Measurements from ENCODE around the gene SHISAL2B. TPM values are rescaled to one million over a fixed set of nuclear protein-coding genes. Genes with fewer than 3 reads are reported as not detected.
"Not testable (repeated sequence)": the region's sequence is repeated elsewhere in the genome, so short reads cannot be mapped to it uniquely, and the experiment has no call there.

SHISAL2B gene
- total RNA-seq, 4 donors from 2014 or later: not detected

DNA sequence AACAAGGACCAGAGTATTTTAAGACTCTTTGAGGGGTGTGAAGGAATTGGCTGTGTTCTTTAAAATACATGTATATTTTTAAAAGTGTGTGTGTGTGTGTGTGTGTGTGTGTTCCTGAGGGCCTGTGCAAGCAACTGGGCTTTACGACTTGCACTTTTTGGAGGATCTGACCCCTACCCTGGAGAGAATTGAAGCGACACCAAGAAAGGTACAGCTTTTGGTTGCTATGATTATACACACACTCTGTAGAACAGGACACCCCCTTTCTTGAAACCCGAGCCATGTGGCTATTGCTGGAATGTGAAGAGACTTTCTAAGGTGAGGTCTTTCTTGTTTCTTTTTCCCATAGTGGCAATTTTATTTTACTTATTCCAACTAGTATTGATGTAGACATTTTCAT is 988 bp downstream of the SHISAL2B start:
- H3K27me3 ChIP-seq: peaks cover 22% of the 10 kb centered on the region
- no peak overlapping the region for H3K27ac ChIP-seq
- H3K9me3 ChIP-seq: no peaks in the 10 kb centered on the region
- TF ChIP-seq POLR2AphosphoS5 (IDR thresholded peaks at IDR 0.05) (no peak), EP300 (IDR thresholded peaks at IDR 0.05) (no peak), POLR2A (IDR thresholded peaks at IDR 0.05) (no peak)
- TF ChIP-seq, protein P1, sequence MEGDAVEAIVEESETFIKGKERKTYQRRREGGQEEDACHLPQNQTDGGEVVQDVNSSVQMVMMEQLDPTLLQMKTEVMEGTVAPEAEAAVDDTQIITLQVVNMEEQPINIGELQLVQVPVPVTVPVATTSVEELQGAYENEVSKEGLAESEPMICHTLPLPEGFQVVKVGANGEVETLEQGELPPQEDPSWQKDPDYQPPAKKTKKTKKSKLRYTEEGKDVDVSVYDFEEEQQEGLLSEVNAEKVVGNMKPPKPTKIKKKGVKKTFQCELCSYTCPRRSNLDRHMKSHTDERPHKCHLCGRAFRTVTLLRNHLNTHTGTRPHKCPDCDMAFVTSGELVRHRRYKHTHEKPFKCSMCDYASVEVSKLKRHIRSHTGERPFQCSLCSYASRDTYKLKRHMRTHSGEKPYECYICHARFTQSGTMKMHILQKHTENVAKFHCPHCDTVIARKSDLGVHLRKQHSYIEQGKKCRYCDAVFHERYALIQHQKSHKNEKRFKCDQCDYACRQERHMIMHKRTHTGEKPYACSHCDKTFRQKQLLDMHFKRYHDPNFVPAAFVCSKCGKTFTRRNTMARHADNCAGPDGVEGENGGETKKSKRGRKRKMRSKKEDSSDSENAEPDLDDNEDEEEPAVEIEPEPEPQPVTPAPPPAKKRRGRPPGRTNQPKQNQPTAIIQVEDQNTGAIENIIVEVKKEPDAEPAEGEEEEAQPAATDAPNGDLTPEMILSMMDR (IDR thresholded peaks at IDR 0.05): no peak
- no peaks in the 10 kb centered on the region for H3K36me3 ChIP-seq
- H3K4me3 ChIP-seq: no peak overlapping the region
- 41% methylated on average over 3 of the region's 3 CpGs for WGBS
- peaks cover 10% of the 10 kb centered on the region for H3K4me1 ChIP-seq
- no peak for DNase-seq (ENCODE audit: low spot score in 2 of 2)

GRCh38 chr5:64693636-64694035 is 3.3 kb downstream of the SHISAL2B start:
- H3K9me3 ChIP-seq: peaks cover 3% of the 10 kb centered on the region

DNA sequence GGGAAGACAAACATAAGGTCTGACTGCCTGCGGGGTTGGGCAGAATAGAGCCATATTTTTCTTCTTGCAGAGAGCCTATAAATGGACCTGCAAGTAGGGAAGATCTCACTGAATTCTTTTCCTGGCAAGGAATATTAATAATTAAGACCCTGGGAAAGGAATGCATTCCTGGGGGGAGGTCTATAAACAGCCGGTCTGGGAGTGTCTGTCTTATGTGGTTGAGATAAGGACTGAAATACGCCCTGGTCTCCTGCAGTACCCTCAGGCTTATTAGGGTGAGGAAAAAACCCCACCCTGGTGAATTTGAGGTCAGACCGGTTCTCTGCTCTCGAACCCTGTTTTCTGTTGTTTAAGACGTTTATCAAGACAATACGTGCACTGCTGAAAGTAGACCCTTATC is 6.1 kb downstream of the SHISAL2B start:
- not testable (repeated sequence) for H3K4me1 ChIP-seq; H3K36me3 ChIP-seq; H3K27me3 ChIP-seq; H3K4me3 ChIP-seq; DNase-seq (ENCODE audit: low spot score in 2 of 2); H3K9me3 ChIP-seq; H3K27ac ChIP-seq
- WGBS: 93% methylated on average over 7 of the region's 7 CpGs

More at GRCh38 chr5:64693636-64694035, 3.3 kb downstream of the SHISAL2B start:
- no peak for DNase-seq (ENCODE audit: low spot score in 2 of 2)
- 64% methylated on average over 2 of the region's 2 CpGs for WGBS
- Histone ChIP-seq H3K27ac (no peak overlapping the region), H3K4me3 (no peak overlapping the region), H3K27me3 (peaks cover 22% of the 10 kb centered on the region), H3K36me3 (no peaks in the 10 kb centered on the region), H3K4me1 (peaks cover 10% of the 10 kb centered on the region)
- TF ChIP-seq, protein P1 (IDR thresholded peaks at IDR 0.05): no peak
- TF ChIP-seq POLR2AphosphoS5 (IDR thresholded peaks at IDR 0.05) (no peak), EP300 (IDR thresholded peaks at IDR 0.05) (no peak), POLR2A (IDR thresholded peaks at IDR 0.05) (no peak)

DNA sequence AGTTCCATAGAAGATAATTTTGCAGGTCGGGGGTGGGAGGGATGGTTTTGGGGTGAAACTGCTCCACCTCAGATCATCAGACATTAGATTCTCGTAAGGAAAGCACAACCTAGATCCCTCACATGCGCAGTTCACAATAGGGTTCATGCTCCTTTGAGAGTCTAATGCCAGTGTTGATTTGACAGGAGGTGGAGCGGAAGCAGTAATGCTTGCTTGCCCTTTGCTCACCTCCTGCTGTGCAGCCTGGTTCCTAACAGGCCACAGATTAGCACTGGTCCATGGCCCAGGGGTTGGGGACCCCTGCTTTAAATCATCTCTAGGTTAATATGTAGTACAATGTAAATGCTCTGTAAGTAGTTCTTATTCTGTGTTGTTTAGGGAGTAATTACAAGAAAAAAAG is 10.5 kb downstream of the SHISAL2B start:
- H3K4me1 ChIP-seq: no peaks in the 10 kb centered on the region
- H3K27me3 ChIP-seq: no peaks in the 10 kb centered on the region
- peaks cover 3% of the 10 kb centered on the region for H3K9me3 ChIP-seq
- WGBS: 90% methylated on average over 4 of the region's 4 CpGs
- no peak for DNase-seq (ENCODE audit: low spot score in 2 of 2)
- TF ChIP-seq, protein P1 (IDR thresholded peaks at IDR 0.05): no peak
- TF ChIP-seq POLR2A (IDR thresholded peaks at IDR 0.05) (no peak), EP300 (IDR thresholded peaks at IDR 0.05) (no peak), POLR2AphosphoS5 (IDR thresholded peaks at IDR 0.05) (no peak)
- no peak overlapping the region for H3K4me3 ChIP-seq
- no peaks in the 10 kb centered on the region for H3K36me3 ChIP-seq
- no peak overlapping the region for H3K27ac ChIP-seq

DNA sequence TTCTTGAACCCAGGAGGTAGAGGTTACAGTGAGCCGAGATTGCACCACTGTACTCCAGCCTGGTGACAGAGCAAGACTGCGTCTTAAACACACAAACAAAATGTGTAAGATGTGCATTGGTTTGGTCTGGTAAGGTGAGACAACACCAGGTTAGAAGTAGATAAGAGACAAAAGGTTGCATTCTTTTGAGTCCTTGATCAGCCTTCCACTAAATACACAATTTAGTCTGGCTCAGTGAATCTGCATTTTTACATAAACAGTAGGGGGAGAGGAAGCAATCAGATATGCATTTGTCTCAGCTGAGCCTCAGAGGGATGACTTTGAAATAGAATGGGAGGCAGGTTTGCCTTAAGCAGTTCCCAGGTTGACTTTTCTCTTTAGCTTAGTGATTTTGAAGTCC is 15.8 kb downstream of the SHISAL2B start:
- 26% methylated on average over 2 of the region's 2 CpGs for WGBS
- not testable (repeated sequence) for H3K4me3 ChIP-seq; H3K9me3 ChIP-seq; H3K4me1 ChIP-seq; H3K36me3 ChIP-seq; H3K27ac ChIP-seq; DNase-seq (ENCODE audit: low spot score in 2 of 2); H3K27me3 ChIP-seq

- DNase-seq (ENCODE audit: low spot score in 2 of 2): no peak
- no peaks in the 10 kb centered on the region for H3K27me3 ChIP-seq
- no peak overlapping the region for H3K4me3 ChIP-seq
- H3K36me3 ChIP-seq: no peaks in the 10 kb centered on the region
- 91% methylated on average over 2 of the region's 2 CpGs for WGBS
- no peak overlapping the region for H3K27ac ChIP-seq
- H3K4me1 ChIP-seq: no peaks in the 10 kb centered on the region
- H3K9me3 ChIP-seq: no peaks in the 10 kb centered on the region
- TF ChIP-seq POLR2A (IDR thresholded peaks at IDR 0.05): no peak
- no peak for TF ChIP-seq EP300 (IDR thresholded peaks at IDR 0.05)
- no peak for TF ChIP-seq POLR2AphosphoS5 (IDR thresholded peaks at IDR 0.05)
- TF ChIP-seq, protein P1 (IDR thresholded peaks at IDR 0.05): no peak
Measured at GRCh38 chr5:64707191-64707590, 16.9 kb downstream of the SHISAL2B start.

DNA sequence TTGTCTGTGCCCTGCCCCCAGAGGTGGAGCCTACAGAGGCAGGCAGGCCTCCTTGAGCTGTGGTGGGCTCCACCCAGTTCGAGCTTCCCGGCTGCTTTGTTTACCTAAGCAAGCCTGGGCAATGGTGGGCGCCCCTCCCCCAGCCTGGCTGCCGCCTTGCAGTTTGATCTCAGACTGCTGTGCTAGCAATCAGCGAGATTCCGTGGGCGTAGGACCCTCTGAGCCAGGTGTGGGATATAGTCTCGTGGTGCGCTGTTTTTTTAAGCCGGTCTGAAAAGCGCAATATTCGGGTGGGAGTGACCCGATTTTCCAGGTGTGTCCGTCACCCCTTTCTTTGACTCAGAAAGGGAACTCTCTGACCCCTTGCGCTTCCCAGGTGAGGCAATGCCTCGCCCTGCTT is 24.2 kb downstream of the SHISAL2B start:
- not testable (repeated sequence) for H3K9me3 ChIP-seq, H3K27ac ChIP-seq
- WGBS: 85% methylated on average over 3 of the region's 16 CpGs

More for the DNA sequence above, 24.2 kb downstream of the SHISAL2B start:
- not testable (repeated sequence) for DNase-seq (ENCODE audit: low spot score in 2 of 2); H3K4me3 ChIP-seq; H3K36me3 ChIP-seq; H3K4me1 ChIP-seq; H3K27me3 ChIP-seq

All from suprapubic skin (tissue), 4 donors.